DOHH2 (cell line): ENCODE measurements around the gene ATP2B3.

Source experiments
- CTCF ChIP-seq: fragments of 200-600 bp; sonication (generic); IDR thresholded peaks from one replicate; pipeline ENCODE4 v1.5.1; 2014; ENCODE audit warnings: antibody characterized with exemption, mild to moderate bottlenecking, low read depth, low read length; ENCODE audit not compliant: poor library complexity, severe bottlenecking
- EZH2phosphoT487 ChIP-seq: fragments of 200-600 bp; sonication (generic); IDR thresholded peaks from 2 replicates; pipeline ENCODE4 v1.6.1; 2017; ENCODE audit warnings: borderline replicate concordance, mild to moderate bottlenecking, antibody characterized with exemption, low read length, moderate library complexity, mixed read lengths

- TF ChIP-seq CTCF = no peak
- TF ChIP-seq EZH2phosphoT487 = no peak
These were observed 40.3 kb downstream of the ATP2B3 start for GRCh38 chrX:153557618-153558355.
